Endothelial cell of umbilical vein (primary cell): ENCODE data around the gene KCP. TPM values are rescaled to one million over a fixed set of nuclear protein-coding genes. Genes with fewer than 3 reads are reported as not detected.

Source experiments
- BruUV-seq: library from RNA; stranded (reverse); fragments of 400-500 nt; replicated peaks from 2 replicates; lab custom pipeline; 2021; lab: Mats Ljungman, UMichigan
- CTCF ChIA-PET: fragments of 300-600, 350-600 bp; sonication (Branson Sonifier 250); formaldehyde crosslinking; loops from one replicate; lab custom pipeline; 2021; ENCODE audit warnings: antibody characterized with exemption, inconsistent platforms; lab: Charles Lee
- POLR2A ChIA-PET: fragments of 300-600, 350-600 bp; sonication (Branson Sonifier 250); formaldehyde crosslinking; loops from one replicate; lab custom pipeline; 2021; ENCODE audit warnings: antibody characterized with exemption, inconsistent platforms; lab: Charles Lee
- DNase-seq: peaks from one replicate; pipeline ENCODE4 v3.0.0-alpha.2; 2011; ENCODE audit warnings: low read depth, low spot score
- FAIRE-seq: peaks from 2 replicates; lab custom pipeline; 2011; peaks lifted over from hg19 to GRCh38; lab: Jason Lieb, UNC
- H2AFZ ChIP-seq: 2 replicates; pipeline ENCODE4 v1.6.0; 2012; ENCODE audit warnings: low read depth, low read length, control low read depth, inconsistent platforms
- H3K27ac ChIP-seq: 2 replicates; pipeline ENCODE4 v1.5.1; 2011; ENCODE audit warnings: low read depth, mild to moderate bottlenecking, control low read depth, low read length, moderate library complexity; ENCODE audit not compliant: insufficient read depth
- H3K27me3 ChIP-seq, 2 experiments: 2 replicates each; pipeline versions ENCODE4 v1.6.0 to v1.6.1; 2011; ENCODE audit warnings: low read length in 2 of 2, mixed read lengths in 1 of 2; ENCODE audit not compliant: control insufficient read depth in 2 of 2, insufficient read depth in 2 of 2
- H3K36me3 ChIP-seq, 2 experiments: 2 replicates in 1 of 2; 3 replicates in 1 of 2; pipeline ENCODE4 v1.5.1; 2011; ENCODE audit warnings: low read length in 2 of 2, mild to moderate bottlenecking in 1 of 2, moderate library complexity in 1 of 2; ENCODE audit not compliant: control insufficient read depth in 2 of 2, insufficient read depth in 2 of 2; ENCODE audit errors: extremely low read depth in 1 of 2
- H3K4me1 ChIP-seq: 3 replicates; pipeline ENCODE4 v1.5.1; 2011; ENCODE audit warnings: mild to moderate bottlenecking, low read length; ENCODE audit not compliant: control insufficient read depth, insufficient read depth; ENCODE audit errors: extremely low read depth
- H3K4me2 ChIP-seq: 2 replicates; pipeline ENCODE4 v1.6.1; 2011; ENCODE audit warnings: low read length, control low read depth, mixed read lengths; ENCODE audit not compliant: insufficient read depth
- H3K4me3 ChIP-seq, 3 experiments: fragments of 200-600 bp in 1 of 3; sonication (generic), shearing (Covaris generic) in 1 of 3; replicated peaks in 1 of 3; 2 replicates each; pipeline ENCODE4 v1.5.1; 2011 to 2016; ENCODE audit warnings: control low read depth in 3 of 3, low read length in 3 of 3, mild to moderate bottlenecking in 2 of 3, inconsistent platforms in 1 of 3, low read depth in 1 of 3, moderate library complexity in 1 of 3; ENCODE audit not compliant: insufficient read depth in 1 of 3
- H3K79me2 ChIP-seq: 2 replicates; pipeline ENCODE4 v1.6.0; 2012; ENCODE audit warnings: low read length, inconsistent platforms; ENCODE audit not compliant: control insufficient read depth, insufficient read depth
- H3K9ac ChIP-seq: replicated peaks from 2 replicates; pipeline ENCODE3; 2011; ENCODE audit warnings: low read length, control low read depth; ENCODE audit not compliant: insufficient read depth; ENCODE audit errors: extremely low read depth
- H3K9me1 ChIP-seq: replicated peaks from 3 replicates; pipeline ENCODE4 v1.6.0; 2011; ENCODE audit warnings: mild to moderate bottlenecking, low read length; ENCODE audit not compliant: control insufficient read depth, insufficient read depth; ENCODE audit errors: extremely low read depth
- H3K9me3 ChIP-seq: replicated peaks from 2 replicates; pipeline ENCODE4 v1.5.1; 2012; ENCODE audit warnings: low read length, inconsistent platforms; ENCODE audit not compliant: control insufficient read depth, insufficient read depth
- H4K20me1 ChIP-seq: replicated peaks from 2 replicates; pipeline ENCODE3; 2011; ENCODE audit warnings: mild to moderate bottlenecking, low read length; ENCODE audit not compliant: control insufficient read depth, insufficient read depth; ENCODE audit errors: extremely low read depth
- EZH2 ChIP-seq: IDR thresholded peaks from 2 replicates; pipeline ENCODE4 v1.6.1; 2012; ENCODE audit warnings: borderline replicate concordance, low read depth, mild to moderate bottlenecking, moderate library complexity, low read length, inconsistent platforms; ENCODE audit not compliant: severe bottlenecking
- FOS ChIP-seq: IDR thresholded peaks from 2 replicates; pipeline ENCODE4 v1.6.1; 2011; ENCODE audit warnings: mild to moderate bottlenecking, low read length, moderate library complexity, borderline replicate concordance; ENCODE audit not compliant: insufficient read depth
- GATA2 ChIP-seq: IDR thresholded peaks from 2 replicates; pipeline ENCODE4 v1.7.0; 2011; ENCODE audit warnings: low read depth, mild to moderate bottlenecking, moderate library complexity, mixed read lengths, low read length; ENCODE audit not compliant: insufficient read length, insufficient read depth
- JUN ChIP-seq: IDR thresholded peaks from 2 replicates; pipeline ENCODE4 v1.6.1; 2011; ENCODE audit warnings: borderline replicate concordance, low read depth; ENCODE audit not compliant: insufficient read length, insufficient read depth
- MYC ChIP-seq: IDR thresholded peaks from one replicate; pipeline ENCODE4 v1.6.1; 2011; ENCODE audit warnings: mild to moderate bottlenecking, low read depth, low read length
- POLR2A ChIP-seq: IDR thresholded peaks from 2 replicates; pipeline ENCODE4 v1.6.1; 2012; ENCODE audit warnings: low read depth, mild to moderate bottlenecking, control low read depth, low read length
- POLR2AphosphoS5 ChIP-seq: IDR thresholded peaks from 2 replicates; pipeline ENCODE4 v1.6.1; 2012; ENCODE audit warnings: low read depth, mild to moderate bottlenecking, control low read depth, low read length, moderate library complexity; ENCODE audit not compliant: insufficient read depth
- dilution Hi-C: fragments of 300-500 bp; cut with MboI; formaldehyde crosslinking; loops from one replicate; pipeline ENCODE4 v1.15.0; 2019; ENCODE audit warnings: low sequenced_read_pairs; ENCODE audit not compliant: extremely low pct_ligation_motif_present
- intact Hi-C: fragments of 100-400 bp; cut with micrococcal nuclease; formaldehyde crosslinking; loops from one replicate; pipeline ENCODE4 v1.10.0; 2022
- polyA plus RNA-seq, 4 experiments: library from polyadenylated mRNA; depleted of rRNA in 3 of 4; stranded (reverse) in 3 of 4; unstranded in 1 of 4; fragments of >200 nt; gene quantifications; 2 replicates each; pipeline versions ENCODE4 v1.2.1 to v1.2.3, GENCODE V29; 2011 to 2012; ENCODE audit warnings: missing spikeins in 1 of 4
- total RNA-seq: library from RNA; stranded (reverse); gene quantifications from 2 replicates; pipeline ENCODE4 v1.2.3, GENCODE V29; 2021
- TF ChIP-seq, protein P1 (sequence below): IDR thresholded peaks from 2 replicates; pipeline ENCODE4 v1.6.1; 2011; ENCODE audit not compliant: insufficient read depth, insufficient read length
- TF ChIP-seq, protein P2 (sequence below), 2 donors: IDR thresholded peaks; 1 replicate in 1 of 2; 2 replicates in 1 of 2; pipeline ENCODE4 v1.5.1; 2011; ENCODE audit warnings: low read length in 2 of 2, mild to moderate bottlenecking in 2 of 2, moderate library complexity in 2 of 2, control low read depth in 1 of 2, inconsistent platforms in 1 of 2, low read depth in 1 of 2; ENCODE audit not compliant: insufficient read depth in 1 of 2; ENCODE audit errors: extremely low read depth in 1 of 2

Gene KCP
- total and polyA plus RNA-seq, 2 donors (not counting 3 experiments of a cell fraction or from before 2014, with no cell fraction given): not detected

- dilution Hi-C loops: no loop called here
- Histone ChIP-seq H3K9me1 (no peaks in the 10 kb centered on the region), H3K27me3 (peaks cover 6 to 14% of the 10 kb centered on the region in 2 experiments), H3K9ac (no peak overlapping the region), H3K4me1 (no peaks in the 10 kb centered on the region), H2AFZ (no peak overlapping the region), H3K27ac (no peak overlapping the region), H3K9me3 (no peaks in the 10 kb centered on the region), H3K36me3 (no peaks in the 10 kb centered on the region), H3K79me2 (no peaks in the 10 kb centered on the region), H3K4me2 (no peak overlapping the region), H4K20me1 (no peaks in the 10 kb centered on the region), H3K4me3 (no peak overlapping the region)
- FAIRE-seq: no peak
- ChIA-PET CTCF (no interaction called here), POLR2A (no interaction called here)
- DNase-seq: no peak
- intact Hi-C loops: no loop called here
- TF ChIP-seq GATA2 (no peak), EZH2 (no peak), POLR2AphosphoS5 (no peak), MYC (no peak), FOS (no peak), POLR2A (no peak), JUN (no peak)
- TF ChIP-seq, protein P1, sequence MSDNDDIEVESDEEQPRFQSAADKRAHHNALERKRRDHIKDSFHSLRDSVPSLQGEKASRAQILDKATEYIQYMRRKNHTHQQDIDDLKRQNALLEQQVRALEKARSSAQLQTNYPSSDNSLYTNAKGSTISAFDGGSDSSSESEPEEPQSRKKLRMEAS: no peak
- TF ChIP-seq, protein P2, sequence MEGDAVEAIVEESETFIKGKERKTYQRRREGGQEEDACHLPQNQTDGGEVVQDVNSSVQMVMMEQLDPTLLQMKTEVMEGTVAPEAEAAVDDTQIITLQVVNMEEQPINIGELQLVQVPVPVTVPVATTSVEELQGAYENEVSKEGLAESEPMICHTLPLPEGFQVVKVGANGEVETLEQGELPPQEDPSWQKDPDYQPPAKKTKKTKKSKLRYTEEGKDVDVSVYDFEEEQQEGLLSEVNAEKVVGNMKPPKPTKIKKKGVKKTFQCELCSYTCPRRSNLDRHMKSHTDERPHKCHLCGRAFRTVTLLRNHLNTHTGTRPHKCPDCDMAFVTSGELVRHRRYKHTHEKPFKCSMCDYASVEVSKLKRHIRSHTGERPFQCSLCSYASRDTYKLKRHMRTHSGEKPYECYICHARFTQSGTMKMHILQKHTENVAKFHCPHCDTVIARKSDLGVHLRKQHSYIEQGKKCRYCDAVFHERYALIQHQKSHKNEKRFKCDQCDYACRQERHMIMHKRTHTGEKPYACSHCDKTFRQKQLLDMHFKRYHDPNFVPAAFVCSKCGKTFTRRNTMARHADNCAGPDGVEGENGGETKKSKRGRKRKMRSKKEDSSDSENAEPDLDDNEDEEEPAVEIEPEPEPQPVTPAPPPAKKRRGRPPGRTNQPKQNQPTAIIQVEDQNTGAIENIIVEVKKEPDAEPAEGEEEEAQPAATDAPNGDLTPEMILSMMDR (IDR thresholded peaks at IDR 0.05; ENCODE audit: extremely low read depth in 1 of 2, insufficient read depth in 1 of 2, low read depth in 1 of 2, low read length in 2 of 2): no peak
- BruUV-seq: no TSS peak
Measured at GRCh38 chr7:128888039-128888755, 22.3 kb downstream of the KCP start.
